HEK293 (cell line): ENCODE measurements around the gene ERAP2.

ENCODE experiments used
- CTCF ChIA-PET: fragments of 350-600 bp; formaldehyde crosslinking; extraction: SDS; loops from one replicate; lab custom pipeline; 2021; ENCODE audit warnings: antibody characterized with exemption; lab: Yijun Ruan, JAX
- POLR2A ChIA-PET: fragments of 300-600 bp; formaldehyde crosslinking; extraction: SDS; loops from one replicate; lab custom pipeline; 2020; ENCODE audit warnings: antibody characterized with exemption, inconsistent platforms; lab: Yijun Ruan, JAX
- H3K27ac ChIP-seq: fragments of 200-500 bp; sonication (Bioruptor generic); 2 replicates; pipeline ENCODE4 v1.5.1; 2014; ENCODE audit warnings: low read depth, low read length, control low read depth, inconsistent platforms; ENCODE audit errors: extremely low read depth
- H3K36me3 ChIP-seq, 2 experiments: fragments of 200-500 bp in 1 of 2; sonication (Bioruptor generic) in 1 of 2; 1 replicate in 1 of 2; 2 replicates in 1 of 2; pipeline ENCODE4 v1.5.1; 2014 to 2017; ENCODE audit warnings: inconsistent platforms in 2 of 2, low read length in 2 of 2; ENCODE audit not compliant: control insufficient read depth in 2 of 2, insufficient read depth in 1 of 2
- H3K4me1 ChIP-seq: fragments of 200-500 bp; sonication (Bioruptor generic); 2 replicates; pipeline ENCODE4 v1.5.1; 2014; ENCODE audit warnings: mild to moderate bottlenecking, low read length, inconsistent platforms; ENCODE audit not compliant: control insufficient read depth, insufficient read depth
- H3K4me3 ChIP-seq: 2 replicates; pipeline ENCODE4 v1.5.1; 2011; ENCODE audit warnings: low read depth, mild to moderate bottlenecking, control low read depth, low read length, moderate library complexity
- H3K9me3 ChIP-seq: fragments of 200-500 bp; sonication (Bioruptor generic); 2 replicates; pipeline ENCODE4 v1.5.1; 2014; ENCODE audit warnings: low read depth, low read length, inconsistent platforms; ENCODE audit not compliant: control insufficient read depth, insufficient read depth
- BCL11B ChIP-seq: fragments of 450-650 bp; formaldehyde crosslinking; IDR thresholded peaks from 2 replicates; pipeline ENCODE4 v1.5.1; 2016; ENCODE audit warnings: low read depth, missing biosample characterization, missing genetic modification characterization
- GLI4 ChIP-seq: fragments of 450-650 bp; formaldehyde crosslinking; IDR thresholded peaks from 2 replicates; pipeline ENCODE4 v1.5.1; 2016; ENCODE audit warnings: missing biosample characterization, missing genetic modification characterization
- PBX3 ChIP-seq: sonication (generic); formaldehyde crosslinking; IDR thresholded peaks from 2 replicates; pipeline ENCODE4 v1.8.1; 2022; ENCODE audit warnings: mild to moderate bottlenecking, moderate library complexity, missing genetic modification reagents
- SCRT1 ChIP-seq: fragments of 450-650 bp; formaldehyde crosslinking; IDR thresholded peaks from 2 replicates; pipeline ENCODE4 v1.5.1; 2016; ENCODE audit warnings: missing biosample characterization, missing genetic modification characterization, borderline replicate concordance
- SCRT2 ChIP-seq: fragments of 450-650 bp; formaldehyde crosslinking; IDR thresholded peaks from 2 replicates; pipeline ENCODE4 v1.5.1; 2016; ENCODE audit warnings: missing biosample characterization, missing genetic modification characterization
- SP3 ChIP-seq: fragments of 450-650 bp; formaldehyde crosslinking; IDR thresholded peaks from 2 replicates; pipeline ENCODE4 v1.5.1; 2016; ENCODE audit warnings: missing biosample characterization, missing genetic modification characterization
- ZBTB44 ChIP-seq: fragments of 450-650 bp; IDR thresholded peaks from 2 replicates; pipeline ENCODE4 v1.5.1; 2018; ENCODE audit warnings: missing biosample characterization, mild to moderate bottlenecking, missing genetic modification characterization
- ZBTB49 ChIP-seq: fragments of 450-650 bp; formaldehyde crosslinking; IDR thresholded peaks from 2 replicates; pipeline ENCODE4 v1.5.1; 2016; ENCODE audit warnings: missing biosample characterization, missing genetic modification characterization, low read depth
- ZBTB7A ChIP-seq: fragments of 450-650 bp; formaldehyde crosslinking; IDR thresholded peaks from 2 replicates; pipeline ENCODE4 v1.5.1; 2016; ENCODE audit warnings: low read depth, missing biosample characterization, missing genetic modification characterization
- ZNF112 ChIP-seq: fragments of 450-650 bp; formaldehyde crosslinking; IDR thresholded peaks from 2 replicates; pipeline ENCODE4 v1.5.0; 2017; ENCODE audit warnings: missing biosample characterization, missing genetic modification characterization
- ZNF248 ChIP-seq: fragments of 450-650 bp; formaldehyde crosslinking; IDR thresholded peaks from 2 replicates; pipeline ENCODE4 v1.5.1; 2017; ENCODE audit warnings: missing biosample characterization, missing genetic modification characterization
- ZNF302 ChIP-seq: fragments of 450-650 bp; formaldehyde crosslinking; IDR thresholded peaks from 2 replicates; pipeline ENCODE4 v1.5.1; 2016; ENCODE audit warnings: missing biosample characterization, missing genetic modification characterization, low read depth
- ZNF544 ChIP-seq: fragments of 450-650 bp; formaldehyde crosslinking; IDR thresholded peaks from 2 replicates; pipeline ENCODE4 v1.5.0; 2017; ENCODE audit warnings: missing biosample characterization, missing genetic modification characterization
- ZNF580 ChIP-seq: fragments of 450-650 bp; formaldehyde crosslinking; IDR thresholded peaks from 2 replicates; pipeline ENCODE4 v1.5.1; 2016; ENCODE audit warnings: missing biosample characterization, missing genetic modification characterization
- ZNF624 ChIP-seq: fragments of 450-650 bp; formaldehyde crosslinking; IDR thresholded peaks from 2 replicates; pipeline ENCODE4 v1.5.1; 2017; ENCODE audit warnings: missing biosample characterization, missing genetic modification characterization
- ZNF704 ChIP-seq: fragments of 450-650 bp; formaldehyde crosslinking; IDR thresholded peaks from 2 replicates; pipeline ENCODE4 v1.5.1; 2016; ENCODE audit warnings: missing biosample characterization, missing genetic modification characterization
- ZNF776 ChIP-seq: fragments of 450-650 bp; formaldehyde crosslinking; IDR thresholded peaks from 2 replicates; pipeline ENCODE4 v1.5.0; 2017; ENCODE audit warnings: missing biosample characterization, missing genetic modification characterization, borderline replicate concordance
- TF ChIP-seq, protein P1 (sequence below): fragments of 450-650 bp; formaldehyde crosslinking; IDR thresholded peaks from 2 replicates; pipeline ENCODE4 v1.5.1; 2016; ENCODE audit warnings: missing biosample characterization, missing genetic modification characterization, low read depth
- TF ChIP-seq, protein P2 (sequence below): fragments of 450-650 bp; formaldehyde crosslinking; IDR thresholded peaks from 2 replicates; pipeline ENCODE4 v1.5.1; 2016; ENCODE audit warnings: missing biosample characterization, missing genetic modification characterization
- TF ChIP-seq, protein P3 (sequence below): fragments of 450-650 bp; formaldehyde crosslinking; IDR thresholded peaks from 2 replicates; pipeline ENCODE4 v1.5.1; 2017; ENCODE audit warnings: missing biosample characterization, missing genetic modification characterization

ERAP2 gene

GRCh38 chr5:96909003-96909402 is 32.7 kb downstream of the ERAP2 start:
- POLR2A ChIA-PET, result no interaction called here
- TF ChIP-seq ZNF704 (tag by site-specific recombination) (no peak), ZNF580 (no peak), SCRT1 (tag by site-specific recombination) (no peak), SCRT2 (tag by site-specific recombination) (no peak), ZBTB44 (no peak), ZBTB49 (tag by site-specific recombination) (no peak), ZBTB7A (tag by site-specific recombination) (no peak), ZNF624 (tag by site-specific recombination) (no peak), ZNF544 (tag by site-specific recombination) (no peak), ZNF248 (no peak), PBX3 (no peak), GLI4 (tag by site-specific recombination) (no peak)
- H3K9me3 ChIP-seq, result no peaks in the 10 kb centered on the region
- no peaks in the 10 kb centered on the region for H3K4me1 ChIP-seq
- H3K27ac ChIP-seq, result no peak overlapping the region
- no peak overlapping the region for H3K4me3 ChIP-seq
- CTCF ChIA-PET, result interaction anchor here (0.7 kb wide), 1 partner anchor 115 kb away, joined by 5 read pairs; no protein-coding TSS in a partner anchor
- H3K36me3 ChIP-seq, result no peaks in the 10 kb centered on the region

DNA sequence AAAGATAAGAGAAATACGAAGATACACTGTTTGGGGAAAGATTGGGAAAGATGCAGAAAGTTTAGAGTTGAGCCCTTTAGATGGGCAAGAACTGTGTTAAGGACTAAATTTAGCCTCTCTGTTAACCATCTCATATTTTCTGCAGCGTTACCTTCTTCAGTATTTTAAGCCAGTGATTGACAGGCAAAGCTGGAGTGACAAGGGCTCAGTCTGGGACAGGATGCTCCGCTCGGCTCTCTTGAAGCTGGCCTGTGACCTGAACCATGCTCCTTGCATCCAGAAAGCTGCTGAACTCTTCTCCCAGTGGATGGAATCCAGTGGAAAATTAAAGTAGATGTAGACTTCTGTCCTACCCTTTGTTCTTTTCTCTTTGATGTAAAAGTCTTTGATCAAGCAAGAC is 33.1 kb downstream of the ERAP2 start:
- CTCF ChIA-PET, result no interaction called here
- TF ChIP-seq SP3 (tag by site-specific recombination) (no peak), ZNF580 (no peak), ZNF302 (tag by site-specific recombination) (no peak), ZNF112 (no peak), BCL11B (tag by site-specific recombination) (no peak), ZNF776 (no peak)
- TF ChIP-seq, protein P1, sequence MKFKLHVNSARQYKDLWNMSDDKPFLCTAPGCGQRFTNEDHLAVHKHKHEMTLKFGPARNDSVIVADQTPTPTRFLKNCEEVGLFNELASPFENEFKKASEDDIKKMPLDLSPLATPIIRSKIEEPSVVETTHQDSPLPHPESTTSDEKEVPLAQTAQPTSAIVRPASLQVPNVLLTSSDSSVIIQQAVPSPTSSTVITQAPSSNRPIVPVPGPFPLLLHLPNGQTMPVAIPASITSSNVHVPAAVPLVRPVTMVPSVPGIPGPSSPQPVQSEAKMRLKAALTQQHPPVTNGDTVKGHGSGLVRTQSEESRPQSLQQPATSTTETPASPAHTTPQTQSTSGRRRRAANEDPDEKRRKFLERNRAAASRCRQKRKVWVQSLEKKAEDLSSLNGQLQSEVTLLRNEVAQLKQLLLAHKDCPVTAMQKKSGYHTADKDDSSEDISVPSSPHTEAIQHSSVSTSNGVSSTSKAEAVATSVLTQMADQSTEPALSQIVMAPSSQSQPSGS (tag by site-specific recombination), result no peak
- TF ChIP-seq, protein P2, sequence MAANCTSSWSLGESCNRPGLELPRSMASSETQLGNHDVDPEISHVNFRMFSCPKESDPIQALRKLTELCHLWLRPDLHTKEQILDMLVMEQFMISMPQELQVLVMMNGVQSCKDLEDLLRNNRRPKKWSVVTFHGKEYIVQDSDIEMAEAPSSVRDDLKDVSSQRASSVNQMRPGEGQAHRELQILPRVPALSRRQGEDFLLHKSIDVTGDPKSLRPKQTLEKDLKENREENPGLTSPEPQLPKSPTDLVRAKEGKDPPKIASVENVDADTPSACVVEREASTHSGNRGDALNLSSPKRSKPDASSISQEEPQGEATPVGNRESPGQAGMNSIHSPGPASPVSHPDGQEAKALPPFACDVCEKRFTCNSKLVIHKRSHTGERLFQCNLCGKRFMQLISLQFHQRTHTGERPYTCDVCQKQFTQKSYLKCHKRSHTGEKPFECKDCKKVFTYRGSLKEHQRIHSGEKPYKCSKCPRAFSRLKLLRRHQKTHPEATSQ (tag by site-specific recombination), result no peak
- TF ChIP-seq, protein P3, sequence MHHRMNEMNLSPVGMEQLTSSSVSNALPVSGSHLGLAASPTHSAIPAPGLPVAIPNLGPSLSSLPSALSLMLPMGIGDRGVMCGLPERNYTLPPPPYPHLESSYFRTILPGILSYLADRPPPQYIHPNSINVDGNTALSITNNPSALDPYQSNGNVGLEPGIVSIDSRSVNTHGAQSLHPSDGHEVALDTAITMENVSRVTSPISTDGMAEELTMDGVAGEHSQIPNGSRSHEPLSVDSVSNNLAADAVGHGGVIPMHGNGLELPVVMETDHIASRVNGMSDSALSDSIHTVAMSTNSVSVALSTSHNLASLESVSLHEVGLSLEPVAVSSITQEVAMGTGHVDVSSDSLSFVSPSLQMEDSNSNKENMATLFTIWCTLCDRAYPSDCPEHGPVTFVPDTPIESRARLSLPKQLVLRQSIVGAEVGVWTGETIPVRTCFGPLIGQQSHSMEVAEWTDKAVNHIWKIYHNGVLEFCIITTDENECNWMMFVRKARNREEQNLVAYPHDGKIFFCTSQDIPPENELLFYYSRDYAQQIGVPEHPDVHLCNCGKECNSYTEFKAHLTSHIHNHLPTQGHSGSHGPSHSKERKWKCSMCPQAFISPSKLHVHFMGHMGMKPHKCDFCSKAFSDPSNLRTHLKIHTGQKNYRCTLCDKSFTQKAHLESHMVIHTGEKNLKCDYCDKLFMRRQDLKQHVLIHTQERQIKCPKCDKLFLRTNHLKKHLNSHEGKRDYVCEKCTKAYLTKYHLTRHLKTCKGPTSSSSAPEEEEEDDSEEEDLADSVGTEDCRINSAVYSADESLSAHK, result no peak

More for the DNA sequence above, 33.1 kb downstream of the ERAP2 start:
- no peak overlapping the region for H3K4me3 ChIP-seq
- H3K9me3 ChIP-seq, result no peaks in the 10 kb centered on the region
- POLR2A ChIA-PET, result no interaction called here
- no peaks in the 10 kb centered on the region for H3K36me3 ChIP-seq
- H3K27ac ChIP-seq, result no peak overlapping the region
- H3K4me1 ChIP-seq, result no peaks in the 10 kb centered on the region
